Keratinocyte (primary cell): Measurements from ENCODE around the gene HLTF.

ENCODE experiments used
- EZH2 ChIP-seq: IDR thresholded peaks from one replicate; pipeline ENCODE4 v1.6.1; 2012; ENCODE audit warnings: inconsistent platforms, mild to moderate bottlenecking, low read length, moderate library complexity
- TF ChIP-seq, protein P1 (sequence below), 3 experiments: IDR thresholded peaks in 1 of 3; conservative IDR thresholded peaks in 1 of 3; optimal IDR thresholded peaks in 1 of 3; 2 replicates in 2 of 3; 3 replicates in 1 of 3; pipeline versions ENCODE3 to v1.5.1; 2011; ENCODE audit warnings: low read length in 3 of 3, mild to moderate bottlenecking in 3 of 3, moderate library complexity in 2 of 3, control low read depth in 1 of 3, inconsistent platforms in 1 of 3; ENCODE audit not compliant: insufficient read depth in 2 of 3; ENCODE audit errors: extremely low read depth in 1 of 3

DNA sequence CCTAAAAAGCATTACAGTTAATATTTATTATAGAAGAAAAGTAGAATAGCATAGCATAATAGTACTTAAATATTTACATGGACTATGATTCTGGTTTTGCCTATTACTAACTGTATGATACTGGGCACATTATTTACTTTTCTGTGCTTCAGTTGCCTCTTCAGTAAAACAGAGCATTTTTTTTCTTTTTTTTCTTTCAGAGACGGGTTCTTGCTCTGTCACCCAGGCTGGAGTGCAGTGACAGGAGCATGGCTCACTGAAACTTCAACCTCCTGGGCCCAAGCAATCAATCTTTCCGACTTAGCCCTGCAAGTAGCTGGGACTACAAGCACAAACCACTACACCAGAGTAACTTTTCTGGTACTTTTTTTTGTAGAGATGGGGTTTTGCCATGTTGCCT is 48.0 kb downstream of the HLTF start:
- no peak for TF ChIP-seq EZH2
- TF ChIP-seq, protein P1, sequence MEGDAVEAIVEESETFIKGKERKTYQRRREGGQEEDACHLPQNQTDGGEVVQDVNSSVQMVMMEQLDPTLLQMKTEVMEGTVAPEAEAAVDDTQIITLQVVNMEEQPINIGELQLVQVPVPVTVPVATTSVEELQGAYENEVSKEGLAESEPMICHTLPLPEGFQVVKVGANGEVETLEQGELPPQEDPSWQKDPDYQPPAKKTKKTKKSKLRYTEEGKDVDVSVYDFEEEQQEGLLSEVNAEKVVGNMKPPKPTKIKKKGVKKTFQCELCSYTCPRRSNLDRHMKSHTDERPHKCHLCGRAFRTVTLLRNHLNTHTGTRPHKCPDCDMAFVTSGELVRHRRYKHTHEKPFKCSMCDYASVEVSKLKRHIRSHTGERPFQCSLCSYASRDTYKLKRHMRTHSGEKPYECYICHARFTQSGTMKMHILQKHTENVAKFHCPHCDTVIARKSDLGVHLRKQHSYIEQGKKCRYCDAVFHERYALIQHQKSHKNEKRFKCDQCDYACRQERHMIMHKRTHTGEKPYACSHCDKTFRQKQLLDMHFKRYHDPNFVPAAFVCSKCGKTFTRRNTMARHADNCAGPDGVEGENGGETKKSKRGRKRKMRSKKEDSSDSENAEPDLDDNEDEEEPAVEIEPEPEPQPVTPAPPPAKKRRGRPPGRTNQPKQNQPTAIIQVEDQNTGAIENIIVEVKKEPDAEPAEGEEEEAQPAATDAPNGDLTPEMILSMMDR (optimal IDR thresholded peaks at IDR 0.05 in 1 of 3, IDR thresholded peaks at IDR 0.05 in 1 of 3, conservative IDR thresholded peaks at IDR 0.05 in 1 of 3; ENCODE audit: extremely low read depth in 1 of 3, insufficient read depth in 2 of 3, low read length in 3 of 3) = no peak
